GM21576 (cell line): ENCODE results near the gene IFITM2.
"Not testable (repeated sequence)": the region's sequence is repeated elsewhere in the genome, so short reads cannot be mapped to it uniquely, and the experiment has no call there.

Source experiments
- ATAC-seq: cut with Tn5 transposase; IDR thresholded peaks from one replicate; pipeline ENCODE4 v1.9.1; 2021; ENCODE audit warnings: mild to moderate bottlenecking, moderate library complexity; ENCODE audit not compliant: unreplicated experiment

The IFITM2 gene

GRCh38 chr11:339963-340362 is 32.3 kb downstream of the IFITM2 start:
- no peak for ATAC-seq

DNA sequence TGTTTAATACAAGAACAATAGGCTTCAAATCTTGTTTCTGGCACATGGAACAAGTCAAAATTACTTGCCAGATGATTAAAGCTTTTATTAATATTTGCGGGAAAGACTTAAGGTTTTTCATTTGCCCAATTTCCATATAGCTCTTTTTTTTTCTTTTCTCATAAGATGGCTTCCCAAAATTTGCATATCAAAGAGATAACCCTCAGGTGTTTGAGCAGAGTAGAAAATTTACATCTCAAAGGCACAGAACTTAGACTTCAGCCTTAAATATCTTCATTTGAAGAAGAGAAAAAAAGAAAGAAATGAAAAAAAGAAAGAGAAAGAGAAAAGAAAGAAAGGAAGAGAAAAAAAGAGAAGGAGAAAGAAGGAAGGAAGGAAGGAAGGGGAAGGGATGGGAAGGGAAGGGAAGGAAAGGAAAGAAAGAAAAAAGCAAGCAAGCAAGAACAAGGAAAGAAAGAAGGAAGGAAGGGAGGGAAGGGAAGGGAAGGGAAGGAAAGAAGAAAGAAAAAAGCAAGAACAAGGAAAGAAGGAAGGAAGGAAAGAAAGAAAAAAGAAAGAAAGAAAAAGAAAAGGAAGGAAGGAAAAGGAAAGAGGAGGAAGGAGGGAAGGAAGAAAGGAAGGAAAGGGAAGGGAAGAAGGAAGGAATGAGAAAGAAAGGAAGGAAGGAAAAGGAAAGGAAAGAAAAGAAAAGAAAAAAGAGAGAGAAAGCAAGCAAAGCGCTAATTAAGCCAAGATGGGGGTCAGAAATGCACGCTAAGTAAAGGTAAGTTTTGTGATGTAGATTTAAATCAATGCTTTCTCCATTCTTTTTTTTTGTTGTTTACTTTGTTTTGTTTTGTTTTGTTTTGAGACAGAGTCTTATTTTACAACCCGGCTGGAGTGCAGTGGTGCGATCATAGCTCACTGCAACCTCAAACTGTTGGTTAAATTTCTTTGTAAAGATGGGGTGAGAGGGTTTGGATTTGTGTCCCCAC is 33.2 kb downstream of the IFITM2 start:
- no peak for ATAC-seq

DNA sequence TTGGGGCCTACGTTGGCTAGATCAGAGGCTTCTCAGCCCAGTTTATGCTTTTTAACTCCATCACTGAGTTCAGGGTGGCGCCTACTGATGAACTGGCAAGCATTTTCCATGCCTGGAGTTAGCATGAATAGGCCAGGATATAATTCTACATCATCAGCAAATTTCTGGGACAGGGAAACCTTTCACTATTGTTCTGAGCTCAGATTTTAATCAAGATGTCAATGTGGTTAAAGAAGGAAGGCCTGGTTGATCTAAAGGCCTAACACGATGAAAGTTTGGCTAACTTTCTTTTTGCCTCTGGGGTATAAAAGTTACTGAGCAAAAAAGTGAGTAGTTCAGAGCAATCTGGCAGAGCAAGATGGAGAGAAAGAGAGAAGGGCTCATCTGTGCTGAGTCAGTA is 34.7 kb downstream of the IFITM2 start:
- no peak for ATAC-seq

DNA sequence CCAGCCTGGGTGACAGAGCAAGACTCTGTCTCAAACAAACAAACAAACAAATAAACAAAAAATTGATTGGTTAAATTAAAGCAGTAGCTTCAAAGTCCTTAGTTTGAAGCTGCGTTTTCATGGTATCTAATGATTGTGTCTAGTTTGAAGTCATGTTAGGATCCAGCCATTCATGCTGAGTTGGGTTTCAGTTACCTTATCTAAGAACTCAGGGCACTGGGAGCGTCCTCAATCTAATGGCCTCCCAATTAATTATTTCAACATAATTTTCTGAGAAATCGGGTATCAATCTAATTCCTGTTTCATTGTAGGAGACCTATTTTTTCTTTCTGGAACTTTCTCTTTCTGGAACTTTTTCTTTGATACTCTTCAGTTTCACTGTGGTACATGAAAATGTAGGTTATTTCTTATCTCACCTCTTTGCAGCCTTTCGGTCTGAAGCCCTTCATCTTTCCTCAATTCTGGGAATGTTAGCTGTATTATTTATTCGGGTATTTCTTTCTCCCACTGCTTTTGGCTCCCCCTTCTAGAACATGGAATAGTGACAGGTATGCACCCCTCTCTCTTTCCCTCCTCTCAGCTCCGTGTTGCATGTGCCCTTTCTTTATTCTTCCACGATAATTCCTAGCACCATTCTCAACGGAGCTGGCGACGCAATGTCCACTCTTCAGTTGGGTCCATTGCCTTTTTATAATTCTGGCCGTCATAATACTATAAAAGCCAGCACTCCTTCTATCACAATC is 37.4 kb downstream of the IFITM2 start:
- no peak for ATAC-seq

DNA sequence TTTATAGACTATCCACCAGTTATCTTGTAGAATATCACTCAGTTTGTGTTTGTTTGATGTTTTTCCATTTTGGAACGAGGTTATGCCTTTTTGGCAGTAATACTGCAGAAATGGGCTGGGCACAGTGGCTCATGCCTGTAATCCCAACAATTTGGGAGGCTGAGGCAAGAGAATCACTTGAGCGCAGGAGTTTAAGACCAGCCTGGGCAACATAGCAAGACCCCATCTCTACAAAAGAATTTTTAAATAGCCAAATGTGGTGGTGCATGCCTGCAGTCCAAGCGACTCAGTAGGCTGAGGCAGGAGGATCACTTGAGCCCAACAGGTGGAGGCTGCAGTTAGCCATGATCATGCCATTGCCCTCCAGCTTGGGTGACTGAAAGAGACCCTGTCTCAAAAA is 38.9 kb downstream of the IFITM2 start:
- no peak for ATAC-seq

DNA sequence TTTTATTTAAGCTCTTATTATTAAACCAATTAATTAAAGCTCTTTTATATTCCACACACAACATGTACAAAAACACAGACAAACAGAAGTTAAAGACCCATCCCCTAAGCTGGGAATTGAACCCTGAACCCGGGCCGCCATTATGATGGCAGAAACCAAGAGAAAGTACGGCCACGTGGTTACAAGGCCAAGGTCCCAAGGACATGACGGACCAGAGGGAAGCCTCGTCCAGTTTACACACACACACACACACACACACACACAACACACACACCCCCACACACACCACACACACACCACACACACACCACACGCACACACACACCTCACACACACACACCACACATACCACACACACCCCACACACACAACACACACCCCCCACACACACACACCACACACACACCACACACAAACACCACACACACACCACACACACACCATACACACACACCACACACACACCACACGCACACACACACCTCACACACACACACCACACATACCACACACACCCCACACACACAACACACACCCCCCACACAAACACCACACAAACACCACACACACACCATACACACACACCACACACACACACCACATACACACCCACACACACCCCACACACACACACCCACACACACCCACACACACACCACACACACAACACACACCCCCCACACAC is 41.8 kb downstream of the IFITM2 start:
- ATAC-seq = not testable (repeated sequence)

DNA sequence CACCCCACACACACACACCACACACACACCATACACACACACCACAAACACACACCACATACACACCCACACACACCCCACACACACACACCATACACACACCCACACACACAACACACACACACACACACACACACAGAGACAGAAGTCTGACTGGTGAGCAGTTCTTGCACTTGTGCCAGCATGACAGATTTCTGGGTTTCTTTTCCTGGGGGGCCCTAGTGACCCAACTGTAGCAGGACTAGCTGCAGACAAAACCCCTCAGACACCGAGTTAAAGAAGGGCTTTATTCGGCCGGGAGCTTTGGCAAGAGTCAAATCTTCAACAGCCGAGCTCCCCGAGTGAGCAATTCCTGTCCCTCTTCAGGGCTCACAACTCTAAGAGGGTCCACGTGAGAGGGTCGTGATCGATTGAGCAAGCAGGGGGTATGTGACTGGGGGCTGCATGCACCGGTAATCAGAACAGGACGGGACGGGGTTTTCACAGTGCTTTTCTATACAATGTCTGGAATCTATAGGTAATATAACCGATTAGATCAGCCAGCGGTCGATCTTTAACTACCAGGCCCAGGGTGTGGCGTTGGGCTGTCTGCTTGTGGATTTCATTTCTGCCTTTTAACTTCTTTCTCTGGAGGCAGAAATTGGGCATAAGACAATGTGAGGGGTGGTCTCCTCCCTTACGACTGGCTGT is 42.6 kb downstream of the IFITM2 start:
- not testable (repeated sequence) for ATAC-seq

DNA sequence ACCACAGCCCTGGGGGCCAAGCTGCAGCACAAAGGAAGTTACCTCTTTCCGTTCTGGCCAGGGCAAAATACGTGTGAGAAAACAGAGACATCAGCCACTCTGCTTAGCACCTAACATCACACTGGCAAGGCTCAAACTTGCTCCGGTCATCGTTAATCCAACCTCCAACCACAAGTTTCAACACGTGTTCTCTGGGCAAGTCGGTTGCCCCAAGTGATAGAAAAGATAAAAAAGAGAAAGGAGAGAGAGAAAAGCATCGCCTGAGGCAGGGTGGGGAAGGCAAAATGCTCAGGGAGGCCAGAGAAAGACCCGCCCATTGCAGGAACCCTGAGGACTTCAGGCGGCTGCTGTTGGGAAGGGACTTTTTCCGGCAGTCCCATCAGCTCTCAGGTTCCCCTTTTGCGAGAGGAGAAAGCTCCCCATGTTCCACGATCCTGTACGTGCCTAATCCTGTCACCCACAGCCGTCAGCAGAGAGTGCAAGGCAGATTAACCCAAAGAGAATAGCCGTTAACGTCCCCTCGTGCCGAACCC is 43.2 kb downstream of the IFITM2 start:
- no peak for ATAC-seq

DNA sequence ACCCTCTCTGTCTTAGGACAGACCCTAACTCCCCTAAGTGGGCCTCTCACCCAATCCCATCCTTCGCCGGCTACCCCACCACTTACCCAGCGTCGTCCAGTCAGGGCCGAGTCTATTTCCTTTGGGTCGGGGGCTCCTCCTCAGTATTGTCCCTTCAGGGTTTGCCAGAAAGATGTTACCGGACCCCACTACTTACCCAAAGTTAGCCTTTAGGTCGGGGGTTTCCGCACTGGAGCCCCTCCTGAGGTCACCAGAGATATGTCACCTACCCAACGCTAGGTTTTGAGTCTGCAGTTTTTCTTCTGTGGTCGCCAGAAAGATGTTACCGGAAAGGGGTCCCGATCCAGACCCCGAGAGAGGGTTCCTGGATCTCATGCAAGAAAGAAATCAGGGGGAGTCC is 43.8 kb downstream of the IFITM2 start:
- ATAC-seq = no peak

DNA sequence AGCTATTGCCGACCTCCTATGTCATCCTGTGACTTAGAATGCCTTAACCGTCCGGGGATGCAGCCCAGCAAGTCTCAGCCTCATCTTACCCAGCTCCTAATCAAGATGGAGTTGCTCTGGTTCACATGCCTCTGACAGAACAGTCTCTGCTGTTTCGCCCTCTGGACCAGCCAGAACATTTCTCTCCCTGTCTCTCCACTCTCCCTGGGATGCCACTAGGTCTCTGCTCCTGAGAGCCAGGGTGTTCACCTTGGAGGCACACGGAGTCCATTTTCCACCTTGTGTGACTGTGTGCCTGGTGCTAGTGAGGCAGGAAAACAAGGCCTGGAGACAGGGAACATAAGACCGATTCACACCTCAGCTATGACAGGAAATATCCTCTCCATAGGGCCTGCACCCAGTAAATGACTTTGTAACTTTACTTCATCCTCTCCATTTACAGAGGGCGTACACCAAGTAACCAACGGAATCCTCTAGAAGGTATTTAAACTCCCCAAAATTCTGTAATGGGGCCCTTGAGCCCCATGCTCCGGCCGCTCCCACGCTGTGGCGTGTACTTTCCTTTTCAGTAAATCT is 44.9 kb downstream of the IFITM2 start:
- ATAC-seq = no peak

DNA sequence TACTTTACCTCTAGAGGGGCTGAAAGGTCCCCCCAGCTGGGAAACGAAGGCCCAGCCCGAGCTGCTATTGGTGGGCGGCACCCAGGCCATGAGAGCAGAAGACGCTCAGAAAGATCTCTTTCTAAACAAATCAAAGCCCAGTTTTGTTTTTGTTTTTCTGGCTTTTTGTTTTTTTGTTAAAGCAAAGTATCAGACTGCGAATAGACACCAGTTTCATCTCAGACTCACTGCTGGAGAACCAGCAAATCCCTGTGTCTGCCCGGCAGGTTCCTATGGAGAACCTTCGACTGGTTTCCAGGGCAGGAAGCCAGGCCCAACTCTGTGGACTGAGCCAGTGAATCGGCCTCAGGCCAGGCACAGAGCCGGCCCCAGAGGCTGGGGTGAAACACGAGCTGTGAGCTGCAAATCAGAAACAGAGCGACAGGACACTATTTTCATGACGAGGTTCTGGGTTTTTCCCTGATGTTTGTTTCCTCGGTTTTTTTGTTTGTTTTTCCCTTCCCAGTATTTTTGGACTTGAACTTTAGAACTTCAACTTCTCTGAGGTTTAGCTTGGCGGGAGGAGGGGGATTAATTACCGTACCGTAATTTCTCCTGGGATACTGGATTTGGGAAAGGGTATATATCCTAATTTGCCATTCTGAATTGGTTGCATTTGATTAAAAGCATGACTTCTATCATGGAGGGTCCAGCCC is 45.7 kb downstream of the IFITM2 start:
- ATAC-seq = no peak

- ATAC-seq = no peak
These were observed 48.2 kb downstream of the IFITM2 start for GRCh38 chr11:355581-356458.

DNA sequence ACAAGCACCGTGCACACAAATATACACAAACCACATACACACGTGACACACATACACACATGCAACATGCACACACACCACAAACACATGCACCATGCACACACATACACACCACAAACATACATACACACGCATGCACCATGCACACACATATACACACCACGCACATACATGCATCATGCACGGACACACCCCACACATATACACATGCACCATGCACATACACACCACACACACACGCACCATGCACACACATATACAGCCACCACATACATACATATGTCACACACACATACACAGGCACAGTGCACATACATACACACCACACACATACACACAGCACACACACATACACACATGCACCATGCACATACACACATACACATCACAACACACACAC is 49.0 kb downstream of the IFITM2 start:
- no peak for ATAC-seq

GRCh38 chr11:357582-357981 is 50.0 kb downstream of the IFITM2 start:
- ATAC-seq = no peak

- no peak for ATAC-seq
These were observed 50.6 kb downstream of the IFITM2 start for GRCh38 chr11:358129-358800.
